Loucy (cell line): ENCODE measurements around the gene ZYG11A.
A peak's percentile ranks its signal among the peaks of the same experiment; 100 is the strongest.

Source experiments
- H2AFZ ChIP-seq: fragments of 200-600 bp; sonication (generic); 2 replicates; pipeline ENCODE4 v1.6.0; 2016; ENCODE audit warnings: antibody characterized with exemption, mild to moderate bottlenecking, low read length, moderate library complexity
- H3F3A ChIP-seq: fragments of 200-600 bp; 2 replicates; pipeline ENCODE4 v1.6.0; 2016; ENCODE audit warnings: antibody characterized with exemption, low read depth, mild to moderate bottlenecking
- H3K27me3 ChIP-seq: fragments of 200-600 bp; sonication (generic); 2 replicates; pipeline ENCODE4 v1.6.1; 2014; ENCODE audit warnings: low read length, mild to moderate bottlenecking; ENCODE audit not compliant: insufficient read depth, poor library complexity, severe bottlenecking
- H3K36me3 ChIP-seq: fragments of 200-600 bp; sonication (generic); 2 replicates; pipeline ENCODE4 v1.6.1; 2016; ENCODE audit warnings: low read length; ENCODE audit not compliant: insufficient read depth
- H3K4me1 ChIP-seq: fragments of 200-600 bp; sonication (generic); 2 replicates; pipeline ENCODE4 v1.5.1; 2014; ENCODE audit warnings: low read length, mild to moderate bottlenecking; ENCODE audit not compliant: insufficient read depth, poor library complexity, severe bottlenecking
- H3K4me2 ChIP-seq: fragments of 200-600 bp; sonication (generic); 2 replicates; pipeline ENCODE4 v1.6.0; 2014; ENCODE audit warnings: antibody characterized with exemption, low read length, low read depth, mild to moderate bottlenecking; ENCODE audit not compliant: poor library complexity, severe bottlenecking
- H3K4me3 ChIP-seq: fragments of 200-600 bp; sonication (generic); 2 replicates; pipeline ENCODE4 v1.5.1; 2014; ENCODE audit warnings: low read length, mild to moderate bottlenecking, mixed read lengths; ENCODE audit not compliant: poor library complexity, severe bottlenecking
- H3K79me2 ChIP-seq: fragments of 200-600 bp; sonication (generic); 2 replicates; pipeline ENCODE4 v1.6.1; 2014; ENCODE audit warnings: low read length; ENCODE audit not compliant: insufficient read depth
- H3K9ac ChIP-seq: fragments of 200-600 bp; sonication (generic); 2 replicates; pipeline ENCODE4 v1.6.0; 2014; ENCODE audit warnings: mild to moderate bottlenecking, low read depth, low read length, moderate library complexity; ENCODE audit not compliant: poor library complexity, severe bottlenecking
- H3K9me2 ChIP-seq: fragments of 200-600 bp; sonication (generic); replicated peaks from 2 replicates; pipeline ENCODE4 v1.6.1; 2016; ENCODE audit warnings: low read depth, low read length, mixed read lengths
- H3K9me3 ChIP-seq: fragments of 200-600 bp; sonication (generic); 2 replicates; pipeline ENCODE4 v1.6.1; 2014; ENCODE audit warnings: mild to moderate bottlenecking, antibody characterized with exemption, low read length, low read depth; ENCODE audit not compliant: insufficient read depth
- H4K20me1 ChIP-seq: fragments of 200-600 bp; sonication (generic); 2 replicates; pipeline ENCODE4 v1.6.0; 2014; ENCODE audit warnings: antibody characterized with exemption, low read length, mild to moderate bottlenecking; ENCODE audit not compliant: insufficient read depth, poor library complexity, severe bottlenecking
- CTCF ChIP-seq: fragments of 200-600 bp; sonication (generic); conservative IDR thresholded peaks from 2 replicates; pipeline ENCODE4 v1.5.1; 2014; ENCODE audit warnings: mild to moderate bottlenecking, antibody characterized with exemption, low read length
- EZH2phosphoT487 ChIP-seq: fragments of 200-600 bp; IDR thresholded peaks from 2 replicates; pipeline ENCODE4 v1.6.1; 2018; ENCODE audit warnings: antibody characterized with exemption, mild to moderate bottlenecking, moderate library complexity, borderline replicate concordance

The ZYG11A gene

DNA sequence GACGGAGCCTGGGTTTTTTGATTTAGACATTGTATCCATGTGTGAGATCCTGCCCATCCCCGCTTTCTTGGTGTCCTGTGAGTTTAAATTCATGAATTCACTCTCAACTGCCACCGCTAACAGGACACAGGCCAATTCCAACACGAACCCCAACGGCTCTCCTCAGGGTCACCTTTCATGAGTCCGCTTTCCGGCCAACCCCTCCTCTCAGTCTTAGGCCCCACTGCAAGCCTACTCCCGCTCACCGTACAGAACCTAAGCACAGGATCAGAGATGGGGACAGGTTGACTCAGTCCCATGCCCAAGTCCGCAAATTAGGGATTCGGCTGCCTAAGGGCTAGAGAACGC lies 84.3 kb downstream of the ZYG11A start:
- Histone ChIP-seq H3K4me2 (peak overlapping the region; percentile 87), H2AFZ (peak overlapping the region; percentile 100), H3K79me2 (no peaks in the 10 kb centered on the region), H3F3A (no peaks in the 10 kb centered on the region), H3K9me2 (no peaks in the 10 kb centered on the region), H3K4me3 (peak overlapping the region; percentile 86), H3K27me3 (peaks cover 18% of the 10 kb centered on the region), H3K4me1 (no peaks in the 10 kb centered on the region), H3K9me3 (no peaks in the 10 kb centered on the region), H3K36me3 (no peaks in the 10 kb centered on the region), H3K9ac (peak overlapping the region; percentile 75), H4K20me1 (no peaks in the 10 kb centered on the region)
- TF ChIP-seq CTCF (no peak), EZH2phosphoT487 (no peak)

DNA sequence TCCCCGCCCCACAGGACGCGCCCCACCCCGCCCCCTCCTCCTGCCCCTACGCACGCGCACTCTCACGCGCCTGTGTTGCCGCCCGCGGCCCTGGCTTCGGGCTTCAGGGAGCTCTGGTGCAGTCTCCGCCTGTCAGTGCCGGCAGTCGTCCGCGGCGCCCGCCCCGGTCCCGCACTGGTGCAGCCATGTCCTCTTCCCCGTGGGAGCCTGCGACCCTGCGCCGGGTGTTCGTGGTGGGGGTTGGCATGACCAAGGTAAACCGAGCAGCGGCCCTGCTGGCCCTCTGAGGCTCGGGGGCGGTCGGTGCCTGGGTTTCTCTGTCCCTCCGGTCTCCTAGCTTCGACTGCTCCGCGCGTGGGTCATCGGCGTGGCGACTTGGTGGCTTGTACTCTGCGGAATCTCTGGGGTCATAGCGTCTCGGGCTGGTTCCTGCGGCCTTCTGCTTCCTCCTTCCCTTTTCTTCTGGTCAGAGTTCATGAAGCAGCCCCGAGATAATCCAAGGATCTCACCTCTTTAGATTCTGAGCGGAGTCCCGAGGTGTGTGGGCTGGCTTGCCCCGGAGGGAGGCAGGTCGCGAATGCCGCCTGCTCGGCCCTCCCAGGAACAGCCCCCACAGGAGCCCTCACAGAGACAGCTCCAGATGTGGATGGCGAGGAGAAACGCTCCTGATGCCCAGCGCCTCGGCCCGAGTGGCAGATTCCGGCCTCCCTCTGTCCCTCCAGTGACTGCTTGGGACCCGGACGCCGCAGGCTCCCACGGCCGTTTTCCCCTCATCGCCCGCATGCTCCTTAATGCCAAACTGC lies 84.9 kb downstream of the ZYG11A start, which contains the start of gene SCP2:
Gene SCP2 (plus strand): TSS at position 65 of the 803 bp plus-strand sequence. CDS start 121 bp downstream, at position 186.
- Histone ChIP-seq H3K79me2 (no peaks in the 10 kb centered on the region), H3K27me3 (peaks cover 18% of the 10 kb centered on the region), H3K4me2 (peak within 1 kb of the TSS; percentile 87), H3K4me1 (no peaks in the 10 kb centered on the region), H2AFZ (peak within 1 kb of the TSS; percentile 100), H3F3A (no peaks in the 10 kb centered on the region), H3K36me3 (no peaks in the 10 kb centered on the region), H4K20me1 (no peaks in the 10 kb centered on the region), H3K9me3 (no peaks in the 10 kb centered on the region), H3K9me2 (no peaks in the 10 kb centered on the region), H3K9ac (peak within 1 kb of the TSS; percentile 75), H3K4me3 (peak within 1 kb of the TSS; percentile 86)
- TF ChIP-seq CTCF (no peak), EZH2phosphoT487 (no peak)

- Histone ChIP-seq H3K79me2 (no peaks in the 10 kb centered on the region), H4K20me1 (no peaks in the 10 kb centered on the region), H3K27me3 (peaks cover 18% of the 10 kb centered on the region), H3K36me3 (no peaks in the 10 kb centered on the region), H3K4me2 (peak overlapping the region; percentile 87), H3K9me3 (no peaks in the 10 kb centered on the region), H3K4me1 (no peaks in the 10 kb centered on the region), H3K9ac (no peak overlapping the region), H3F3A (no peaks in the 10 kb centered on the region), H2AFZ (peak overlapping the region; percentile 100; the same call in 1 of the 2 replicates), H3K9me2 (no peaks in the 10 kb centered on the region), H3K4me3 (peak overlapping the region; percentile 86)
- no peak for TF ChIP-seq EZH2phosphoT487
- TF ChIP-seq CTCF = no peak
These were observed 85.5 kb downstream of the ZYG11A start for GRCh38 chr1:52928015-52928404.
